ENCODE results near the gene HPSE2. TPM values are rescaled to one million over a fixed set of nuclear protein-coding genes. Genes with fewer than 3 reads are reported as not detected.

HPSE2 gene
- total and polyA plus RNA-seq, 2 of the 8 experiments (the other 6 are each of a cell fraction or from before 2014, with no cell fraction given) = 0.41 to 0.58 TPM

DNA sequence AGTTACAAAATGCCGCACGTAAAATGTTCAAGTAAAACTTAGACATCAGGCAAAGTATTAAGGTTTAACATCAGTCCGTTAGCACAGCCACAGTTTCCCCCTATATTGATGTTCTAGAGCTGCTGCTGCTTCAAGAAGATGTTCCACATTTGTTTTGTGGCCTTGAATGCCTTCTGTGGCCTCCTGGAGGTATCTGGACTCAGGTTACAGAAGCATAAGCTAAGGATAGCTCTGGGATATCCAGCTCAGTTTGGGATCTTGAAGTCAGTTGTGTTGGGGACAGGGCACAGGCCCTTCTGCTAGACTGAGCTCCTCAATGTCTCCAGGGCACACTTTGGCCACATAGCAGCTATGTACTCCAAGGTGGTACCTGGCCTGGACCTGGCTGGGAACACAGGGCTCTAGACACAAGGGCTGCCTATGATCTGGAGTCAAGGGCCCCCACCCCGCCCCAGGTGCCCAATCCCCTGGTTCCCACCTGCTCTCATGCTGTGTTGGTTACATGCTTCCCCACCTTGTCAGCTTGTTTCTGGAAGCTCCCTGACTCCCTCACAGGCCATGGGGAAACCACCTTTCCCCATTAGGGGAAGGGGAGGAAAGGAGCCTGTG, 825.4 kb downstream of the HPSE2 start:
- no peak overlapping the region for H2BK5ac ChIP-seq (ENCODE audit: low read depth, low read length)
- TF ChIP-seq TBP (IDR thresholded peaks at IDR 0.05; ENCODE audit: low read depth, low read length) = no peak
- no peak for TF ChIP-seq TAF1 (IDR thresholded peaks at IDR 0.05; ENCODE audit: low read depth, low read length)
- TF ChIP-seq POLR2AphosphoS5 (IDR thresholded peaks at IDR 0.05; ENCODE audit: low read depth, low read length) = no peak
- TF ChIP-seq CREB1 (IDR thresholded peaks at IDR 0.05) = no peak
- H3K27ac ChIP-seq (ENCODE audit: low read depth, low read length) = no peak overlapping the region
- H3K18ac ChIP-seq (ENCODE audit: extremely low read depth, low read length) = no peak overlapping the region
- WGBS, 2 experiments (ENCODE audit: extremely low coverage in 1 of 2, insufficient coverage in 1 of 2, insufficient read length in 1 of 2, insufficient replicate concordance in 2 of 2, low coverage in 1 of 2, low lambda C conversion rate in 2 of 2, missing lambda C conversion rate in 1 of 2) = 97% methylated on average over 3 of the region's 4 CpGs; no CpG with 5 or more reads in 1 of the 2 experiments
- H3K4me1 ChIP-seq (replicated peaks in 1 of 4; ENCODE audit: control insufficient read depth in 3 of 4, insufficient read depth in 4 of 4, low read length in 3 of 4) = peaks cover 0 to 6% (median 2%) of the 10 kb centered on the region in 4 experiments; a peak in 6 of 7 replicates
- H3K4me2 ChIP-seq (ENCODE audit: insufficient read depth in 1 of 2, low read depth in 2 of 2, low read length in 2 of 2) = no peak overlapping the region
- H2BK120ac ChIP-seq (replicated peaks; ENCODE audit: low read depth, low read length) = no peak overlapping the region
- H3K23me2 ChIP-seq (ENCODE audit: low read depth, low read length) = no peaks in the 10 kb centered on the region; the same call in 1 of the 2 replicates
- POLR2A ChIA-PET (ENCODE audit: partially characterized antibody) = no interaction called here
- FAIRE-seq = no peak
- H4K91ac ChIP-seq (replicated peaks; ENCODE audit: insufficient read length, low read length) = no peak overlapping the region
- H2BK20ac ChIP-seq (ENCODE audit: low read length) = no peak overlapping the region
- H3K9me3 ChIP-seq (ENCODE audit: insufficient read depth in 2 of 2, low read depth in 1 of 2, low read length in 1 of 2) = no peaks in the 10 kb centered on the region
- no peak overlapping the region for H2AK5ac ChIP-seq (ENCODE audit: low read depth, low read length)
- H3K23ac ChIP-seq (ENCODE audit: insufficient read length) = no peak overlapping the region
- H3K79me2 ChIP-seq (ENCODE audit: control insufficient read depth in 1 of 2, insufficient read depth in 2 of 2, low read length in 2 of 2) = no peaks in the 10 kb centered on the region
- H3K9ac ChIP-seq (replicated peaks in 1 of 4; ENCODE audit: extremely low read depth in 1 of 4, low read depth in 3 of 4, low read length in 3 of 4) = no peak overlapping the region
- no peak overlapping the region for H4K5ac ChIP-seq (ENCODE audit: insufficient read length, low read depth, low read length)
- H2AFZ ChIP-seq (ENCODE audit: low read length) = no peak overlapping the region
- no peak overlapping the region for H2BK12ac ChIP-seq (ENCODE audit: low read depth, low read length)
- no peak overlapping the region for H3K4me3 ChIP-seq (ENCODE audit: extremely low read depth in 1 of 4, insufficient read depth in 2 of 4, low read depth in 3 of 4, low read length in 4 of 4)
- no peak for DNase-seq (ENCODE audit: low read depth in 1 of 2, low spot score in 2 of 2)
- H3K14ac ChIP-seq (ENCODE audit: insufficient read length) = no peak overlapping the region
- no peaks in the 10 kb centered on the region for H3K79me1 ChIP-seq (ENCODE audit: low read depth, low read length)
- no peak overlapping the region for H2BK15ac ChIP-seq (ENCODE audit: low read length)
- no peaks in the 10 kb centered on the region for H3K36me3 ChIP-seq (ENCODE audit: control insufficient read depth in 2 of 4, insufficient read depth in 4 of 4, low read length in 3 of 4)
- H3K56ac ChIP-seq (replicated peaks; ENCODE audit: insufficient read length, low read depth, low read length) = no peak overlapping the region
- H4K8ac ChIP-seq (ENCODE audit: extremely low read depth, insufficient read depth, low read length) = no peak overlapping the region
- CTCF ChIA-PET (ENCODE audit: partially characterized antibody) = interaction anchor here (2.1 to 2.6 kb wide), 2 partner anchors 14 to 15 kb away, joined by 8 to 12 read pairs; no protein-coding TSS in a partner anchor
- no peaks in the 10 kb centered on the region for H3K27me3 ChIP-seq (replicated peaks in 1 of 4; ENCODE audit: control insufficient read depth in 3 of 4, extremely low read depth in 1 of 4, insufficient read depth in 3 of 4, low read length in 3 of 4)
- H4K20me1 ChIP-seq (replicated peaks in 1 of 2; ENCODE audit: control insufficient read depth in 1 of 2, insufficient read depth in 2 of 2, low read length in 2 of 2) = no peaks in the 10 kb centered on the region
- H3K4ac ChIP-seq (replicated peaks; ENCODE audit: insufficient read length, low read depth, low read length) = no peak overlapping the region

Measured in H1 (cell line).